ENCODE results near the gene C18orf54.
A peak's percentile ranks its signal among the peaks of the same experiment; 100 is the strongest.
"Not testable (repeated sequence)": the region's sequence is repeated elsewhere in the genome, so short reads cannot be mapped to it uniquely, and the experiment has no call there.

C18orf54 gene

GRCh38 chr18:54357660-54358494 is at the start of gene C18orf54, which contains the start of gene STARD6:
TSS of gene C18orf54 (plus strand) at chr18:54357906. CDS start at chr18:54360573, 2,667 bp downstream.
TSS of gene STARD6 (minus strand) at chr18:54357858. CDS start at chr18:54354573, 3,285 bp downstream.
- peak; percentile 78 to 82 for DNase-seq (ENCODE audit: low read depth in 2 of 2)

DNA sequence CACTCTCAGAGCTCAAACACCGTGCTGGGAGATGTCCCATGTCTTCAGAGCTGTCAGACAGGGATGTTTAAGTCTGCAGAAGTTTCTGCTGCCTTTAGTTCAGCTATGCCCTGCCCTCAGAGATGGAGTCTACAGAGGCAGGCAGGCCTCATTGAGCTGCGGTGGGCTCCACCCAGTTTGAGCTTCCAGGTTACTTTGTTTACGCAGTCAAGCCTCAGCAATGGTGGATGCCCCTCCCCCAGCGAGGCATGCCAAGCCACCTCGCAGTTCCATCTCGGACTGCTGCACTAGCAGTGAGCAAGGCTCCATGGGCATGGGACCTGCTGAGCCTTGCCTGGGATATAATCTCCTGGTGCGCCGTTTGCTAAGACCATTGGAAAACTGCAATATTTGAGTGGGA is 48.1 kb upstream of the C18orf54 start:
- not testable (repeated sequence) for DNase-seq (ENCODE audit: low read depth in 2 of 2)

DNA sequence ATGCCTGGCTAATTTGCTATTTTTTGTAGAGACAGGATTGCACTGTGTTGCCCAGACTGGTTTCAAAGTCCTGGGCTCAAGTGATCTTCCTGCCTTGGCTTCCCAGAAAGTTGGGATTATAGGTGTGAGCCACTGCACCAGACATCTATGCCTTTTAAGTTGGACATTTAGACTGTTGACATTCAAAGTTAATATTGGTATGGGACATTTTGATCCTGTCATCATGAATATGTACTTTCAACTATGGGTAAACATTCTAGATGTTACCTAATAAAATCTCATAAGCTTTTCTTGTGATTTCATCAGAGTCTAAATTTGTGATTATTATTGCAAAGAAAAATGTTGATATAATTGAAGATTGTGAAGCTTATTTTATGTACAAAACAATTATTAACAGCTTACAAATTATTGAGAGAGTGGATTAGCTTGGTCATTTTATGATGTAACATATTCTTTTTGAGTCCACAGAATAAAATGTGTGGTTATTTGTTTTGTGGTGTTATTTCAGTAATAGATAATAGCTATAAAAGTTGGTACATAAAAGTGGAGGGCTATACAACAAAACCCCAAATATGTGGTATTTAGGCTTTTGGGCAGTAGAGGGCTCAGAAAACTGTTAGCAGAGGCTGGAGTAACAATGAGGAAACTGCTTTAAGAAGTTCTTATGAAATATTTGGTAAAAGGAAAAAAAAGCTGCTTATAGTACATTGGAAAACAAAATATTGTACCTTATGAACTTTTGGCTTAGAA is 41.5 kb upstream of the C18orf54 start:
- no peak for DNase-seq (ENCODE audit: low read depth in 2 of 2)

- DNase-seq (ENCODE audit: low read depth in 2 of 2) = no peak
Observed at GRCh38 chr18:54323561-54323960, 34.1 kb upstream of the C18orf54 start.

DNA sequence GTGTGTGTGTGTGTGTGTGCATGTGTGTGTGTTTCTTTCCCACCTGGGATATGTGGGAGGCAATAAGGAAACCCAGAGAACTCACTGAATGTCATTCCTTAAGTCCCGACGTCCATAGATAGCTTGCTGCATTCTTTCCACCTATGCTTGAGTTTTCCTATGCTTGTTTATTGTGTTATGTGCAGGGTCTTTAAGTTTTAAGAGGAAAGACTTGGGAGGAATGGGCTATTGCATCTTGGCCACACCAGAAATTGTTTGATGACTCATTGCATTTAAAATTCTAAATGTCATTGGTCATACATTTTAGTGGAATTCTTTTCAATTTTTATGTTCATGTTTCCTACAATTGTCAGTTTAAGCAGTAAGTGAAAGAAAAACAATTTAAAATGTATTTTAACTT is 33.7 kb upstream of the C18orf54 start:
- DNase-seq (ENCODE audit: low read depth in 2 of 2) = no peak

- DNase-seq (ENCODE audit: low read depth in 2 of 2) = no peak
Observed at GRCh38 chr18:54327818-54328217, 29.9 kb upstream of the C18orf54 start.

GRCh38 chr18:54329787-54330186 is 27.9 kb upstream of the C18orf54 start:
- no peak for DNase-seq (ENCODE audit: low read depth in 2 of 2)

DNA sequence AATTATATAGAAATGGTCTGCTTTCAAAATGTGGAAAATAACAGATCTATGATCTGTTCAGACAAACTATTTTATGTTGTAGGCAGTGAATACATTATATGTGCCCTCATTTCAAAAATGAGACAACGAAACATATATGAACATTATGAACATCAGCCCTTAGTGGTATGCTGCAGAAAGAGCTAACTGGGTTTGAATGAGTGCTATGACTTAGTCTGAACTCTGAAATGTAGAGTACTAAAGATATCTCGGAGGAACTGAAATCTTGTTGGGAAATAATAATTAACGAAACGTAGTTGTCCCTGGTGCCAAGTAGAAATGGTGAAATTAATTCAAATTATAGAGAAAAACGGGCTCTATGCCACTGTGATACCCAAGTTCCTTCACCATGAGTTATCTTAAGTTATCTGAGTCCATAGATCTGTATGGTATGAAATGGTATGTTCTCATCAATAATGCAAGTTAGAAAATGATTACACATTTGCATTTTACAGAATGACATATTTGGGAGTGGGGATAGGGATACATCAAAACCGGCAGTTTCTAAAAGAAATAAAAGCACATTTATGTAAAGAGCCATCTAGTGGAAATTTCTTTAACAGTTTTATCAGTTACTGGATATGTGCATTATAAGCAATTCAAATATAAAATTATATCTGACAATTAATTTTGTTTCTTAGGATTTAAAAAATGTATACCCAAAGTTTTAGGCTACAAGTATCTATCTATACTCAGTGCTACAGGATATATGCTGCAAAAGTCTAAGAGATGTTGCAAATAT is 26.7 kb upstream of the C18orf54 start:
- no peak for DNase-seq (ENCODE audit: low read depth in 2 of 2)

- DNase-seq (ENCODE audit: low read depth in 2 of 2) = no peak
Observed at GRCh38 chr18:54335638-54336173, 22.0 kb upstream of the C18orf54 start.

- DNase-seq (ENCODE audit: low read depth in 2 of 2) = no peak
Observed at GRCh38 chr18:54338230-54338629, 19.5 kb upstream of the C18orf54 start.

DNA sequence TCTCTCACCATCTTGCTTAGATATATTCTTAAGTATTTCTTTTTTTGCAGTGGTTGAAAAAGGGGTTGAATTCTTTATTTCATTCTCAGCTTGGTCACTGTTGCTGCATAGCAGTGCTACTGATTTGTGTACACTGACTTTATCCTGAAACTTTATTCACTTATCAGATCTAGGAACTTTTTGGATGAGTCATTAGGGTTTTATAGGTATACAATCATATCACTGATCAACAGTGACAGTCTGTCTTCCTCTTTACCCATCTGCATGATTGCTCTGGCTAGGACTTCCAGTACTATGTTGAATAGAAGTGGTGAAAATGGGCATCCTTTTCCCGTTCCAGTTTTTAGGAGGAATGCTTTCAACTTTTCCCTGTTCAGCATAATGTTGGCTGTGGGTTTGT is 6.5 kb upstream of the C18orf54 start:
- DNase-seq (ENCODE audit: low read depth in 2 of 2) = no peak

- DNase-seq (ENCODE audit: low read depth in 2 of 2) = no peak
Observed at GRCh38 chr18:54357082-54357659, 535 bp upstream of the C18orf54 start.

GRCh38 chr18:54358495-54359040 is 862 bp downstream of the C18orf54 start:
- no peak for DNase-seq (ENCODE audit: low read depth in 2 of 2)

- DNase-seq (ENCODE audit: low read depth in 2 of 2) = no peak
Observed at GRCh38 chr18:54359233-54359632, 1.5 kb downstream of the C18orf54 start.

- DNase-seq (ENCODE audit: low read depth in 2 of 2) = no peak
Observed at GRCh38 chr18:54360406-54360805, 2.7 kb downstream of the C18orf54 start.

DNA sequence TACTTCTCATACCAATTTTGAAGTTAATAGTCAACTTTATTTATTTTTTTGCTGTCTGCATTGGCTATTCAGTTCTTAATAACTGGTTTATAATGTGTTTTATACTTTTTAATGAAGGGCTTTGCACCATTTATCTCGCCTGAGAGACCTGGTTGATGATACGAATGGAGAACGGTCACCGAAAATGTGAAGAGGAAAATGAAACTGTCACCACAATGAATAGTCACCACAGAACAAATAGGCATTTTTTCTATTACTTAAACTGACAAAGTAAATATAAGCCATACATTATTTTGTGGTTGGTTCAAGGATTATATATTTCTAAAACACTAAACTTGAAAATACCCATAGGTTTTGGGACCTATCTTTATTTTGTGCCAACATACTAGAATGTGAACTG is 20.4 kb downstream of the C18orf54 start:
- no peak for DNase-seq (ENCODE audit: low read depth in 2 of 2)

DNA sequence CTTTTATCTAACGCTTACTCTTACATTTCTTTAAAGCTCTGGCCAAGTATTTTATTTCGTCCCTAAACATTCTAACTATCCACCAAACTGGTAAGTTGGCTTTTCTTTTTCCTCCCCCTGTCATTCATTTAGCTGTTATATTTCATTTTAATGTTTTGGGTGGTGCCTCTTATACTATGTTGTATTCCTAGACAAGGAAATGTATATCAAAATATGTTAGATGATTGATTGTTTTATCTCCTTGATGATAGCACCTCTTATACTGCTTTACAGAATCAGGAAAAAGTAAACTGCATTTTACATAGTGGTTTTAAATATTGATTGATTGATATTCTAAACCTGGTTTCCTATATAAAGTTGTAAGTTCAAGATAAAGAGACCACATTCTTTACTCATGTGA is 23.9 kb downstream of the C18orf54 start:
- DNase-seq (ENCODE audit: low read depth in 2 of 2) = no peak

DNA sequence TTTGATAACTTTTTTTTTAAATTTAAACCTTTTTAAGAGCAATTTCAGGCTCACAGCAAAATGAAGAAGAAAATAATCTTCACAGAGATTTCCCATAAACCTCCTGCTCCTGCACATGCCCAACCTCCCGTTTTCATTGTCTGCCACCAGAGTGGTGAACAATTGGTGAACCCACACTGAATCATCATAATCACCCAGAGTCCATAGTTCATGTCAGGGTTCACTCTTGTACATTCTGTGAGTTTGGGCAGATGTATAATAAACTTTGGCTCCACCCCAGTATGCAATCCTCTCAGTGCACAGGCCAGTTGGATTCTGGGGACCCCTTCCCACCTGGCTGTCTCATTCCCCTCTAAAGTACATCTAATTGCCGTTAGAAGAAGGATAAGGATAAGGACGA is 24.4 kb downstream of the C18orf54 start:
- DNase-seq (ENCODE audit: low read depth in 2 of 2) = no peak

DNA sequence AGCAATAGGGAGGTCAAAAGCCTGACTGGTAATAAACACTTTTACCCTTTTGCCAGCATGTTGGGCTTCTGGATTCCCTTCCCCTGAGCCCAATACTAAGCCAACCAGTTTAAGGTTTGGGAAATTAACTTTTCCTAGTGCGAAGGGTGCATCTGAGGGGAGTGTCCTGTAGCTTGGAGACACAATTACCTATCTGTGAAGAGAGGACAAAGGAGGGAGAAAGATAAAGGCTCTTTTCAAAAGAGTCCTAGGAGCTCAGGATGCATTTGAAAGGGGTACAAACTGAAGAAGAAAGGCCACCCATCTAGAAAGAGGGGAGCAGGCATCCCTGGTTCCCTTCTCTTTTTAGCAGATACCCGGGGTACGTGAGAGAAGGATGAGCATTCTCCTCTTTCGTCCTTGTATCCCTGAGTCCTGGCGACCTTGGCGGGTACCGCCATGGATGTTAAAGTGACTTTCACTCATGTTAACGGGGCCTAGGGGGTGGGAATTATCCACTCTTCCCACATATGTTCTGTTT is 25.1 kb downstream of the C18orf54 start:
- no peak for DNase-seq (ENCODE audit: low read depth in 2 of 2)

DNA sequence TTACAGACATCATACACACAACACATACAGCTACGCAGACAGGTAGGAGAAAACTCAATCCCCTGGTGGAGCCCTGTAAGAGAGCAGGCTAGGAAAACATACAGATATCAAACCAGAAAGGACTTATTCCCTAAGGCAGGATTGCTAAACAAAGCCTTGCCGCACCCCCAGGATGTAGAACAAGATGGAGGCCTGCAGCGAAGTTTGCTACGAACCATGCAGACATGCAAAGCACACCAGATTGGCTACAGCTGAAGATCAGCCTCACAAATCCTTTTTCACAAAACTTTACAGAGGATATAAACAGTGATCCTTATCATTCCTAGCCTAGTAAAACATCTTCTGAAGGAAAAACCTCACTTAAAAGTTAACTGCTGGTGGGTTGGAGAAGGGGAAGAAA is 28.3 kb downstream of the C18orf54 start:
- no peak for DNase-seq (ENCODE audit: low read depth in 2 of 2)

Data from stimulated activated CD8-positive, alpha-beta memory T cell treated with anti-CD3 and anti-CD28 coated beads, Interleukin-15, amount 100 ng/mL, for 4 hours (primary cell).